CD4-positive, alpha-beta T cell treated with Interferon alpha-2 for 1 hour (primary cell): Measurements from ENCODE around the gene IQCM.
"Not testable (repeated sequence)": the region's sequence is repeated elsewhere in the genome, so short reads cannot be mapped to it uniquely, and the experiment has no call there.

ENCODE experiments used
- DNase-seq, 2 donors: peaks; one replicate each; pipeline ENCODE4 v3.0.0-alpha.2; 2020 to 2022

IQCM gene

GRCh38 chr4:149555146-149555545 lies 260.5 kb downstream of the IQCM start:
- no peak for DNase-seq

GRCh38 chr4:149553959-149554520 lies 261.6 kb downstream of the IQCM start:
- DNase-seq, result no peak

GRCh38 chr4:149552601-149553000 lies 263.0 kb downstream of the IQCM start:
- DNase-seq, result no peak

- no peak for DNase-seq
Measured at GRCh38 chr4:149549911-149550310, 265.7 kb downstream of the IQCM start.

GRCh38 chr4:149534779-149535178 lies 280.9 kb downstream of the IQCM start:
- DNase-seq, result no peak

- no peak for DNase-seq
Measured at GRCh38 chr4:149531861-149532260, 283.8 kb downstream of the IQCM start.

GRCh38 chr4:149523039-149523438 lies 292.6 kb downstream of the IQCM start:
- DNase-seq, result no peak

GRCh38 chr4:149521611-149522425 lies 293.8 kb downstream of the IQCM start:
- no peak for DNase-seq

GRCh38 chr4:149518471-149518870 lies 297.2 kb downstream of the IQCM start:
- no peak for DNase-seq

- no peak for DNase-seq
Measured at GRCh38 chr4:149513081-149513480, 302.6 kb downstream of the IQCM start.

- no peak for DNase-seq
Measured at GRCh38 chr4:149512501-149512900, 303.1 kb downstream of the IQCM start.

GRCh38 chr4:149511558-149512298 lies 303.9 kb downstream of the IQCM start:
- DNase-seq, result no peak

GRCh38 chr4:149507309-149507708 lies 308.3 kb downstream of the IQCM start:
- DNase-seq, result not testable (repeated sequence)

GRCh38 chr4:149500806-149501205 lies 314.8 kb downstream of the IQCM start:
- no peak for DNase-seq

- no peak for DNase-seq
Measured at GRCh38 chr4:149499726-149500125, 315.9 kb downstream of the IQCM start.

- no peak for DNase-seq
Measured at GRCh38 chr4:149498246-149498645, 317.4 kb downstream of the IQCM start.

- DNase-seq, result no peak
Measured at GRCh38 chr4:149493492-149493891, 322.2 kb downstream of the IQCM start.

GRCh38 chr4:149489321-149489720 lies 326.3 kb downstream of the IQCM start:
- DNase-seq, result no peak

- no peak for DNase-seq
Measured at GRCh38 chr4:149486861-149487260, 328.8 kb downstream of the IQCM start.

- not testable (repeated sequence) for DNase-seq
Measured at GRCh38 chr4:149468669-149469068, 347.0 kb downstream of the IQCM start.

GRCh38 chr4:149466446-149466845 lies 349.2 kb downstream of the IQCM start:
- DNase-seq, result no peak

- no peak for DNase-seq
Measured at GRCh38 chr4:149465955-149466354, 349.7 kb downstream of the IQCM start.

- DNase-seq, result no peak
Measured at GRCh38 chr4:149443537-149443936, 372.1 kb downstream of the IQCM start.

- DNase-seq, result no peak
Measured at GRCh38 chr4:149441338-149441737, 374.3 kb downstream of the IQCM start.
